Dermis microvascular lymphatic vessel endothelial cell (primary cell): ENCODE results near the gene CNKSR3. TPM values are rescaled to one million over a fixed set of nuclear protein-coding genes. Genes with fewer than 3 reads are reported as not detected.
"Not testable (repeated sequence)": the region's sequence is repeated elsewhere in the genome, so short reads cannot be mapped to it uniquely, and the experiment has no call there.

Experiments
- DNase-seq, 2 donors: peaks; one replicate each; pipeline versions ENCODE4 v3.0.0 to v3.0.0-alpha.2; 2010; ENCODE audit warnings: low read depth in 2 of 2
- total RNA-seq: library from RNA; depleted of rRNA; stranded (reverse); fragments of >200 nt; gene quantifications from 2 replicates; pipeline ENCODE4 v1.2.1, GENCODE V29; 2014

The CNKSR3 gene
- total RNA-seq, 1 donor from 2014 or later, result 6.8 TPM

- no peak for DNase-seq
Measured at GRCh38 chr6:154528310-154528915, 17.9 kb upstream of the CNKSR3 start.

- DNase-seq, result no peak
Measured at GRCh38 chr6:154526996-154527395, 16.5 kb upstream of the CNKSR3 start.

GRCh38 chr6:154522576-154522975 lies 12.1 kb upstream of the CNKSR3 start:
- peak in 1 of 2 donors; percentile 57 for DNase-seq

- no peak for DNase-seq
Measured at GRCh38 chr6:154521412-154521811, 10.9 kb upstream of the CNKSR3 start.

GRCh38 chr6:154520280-154520679 lies 9.8 kb upstream of the CNKSR3 start:
- no peak for DNase-seq

- no peak for DNase-seq
Measured at GRCh38 chr6:154518396-154518795, 7.9 kb upstream of the CNKSR3 start.

- DNase-seq, result no peak
Measured at GRCh38 chr6:154516276-154516675, 5.8 kb upstream of the CNKSR3 start.

GRCh38 chr6:154515826-154516225 lies 5.3 kb upstream of the CNKSR3 start:
- peak; percentile 89 to 92 for DNase-seq

GRCh38 chr6:154515076-154515475 lies 4.6 kb upstream of the CNKSR3 start:
- DNase-seq, result not testable (repeated sequence)

- DNase-seq, result no peak
Measured at GRCh38 chr6:154514481-154514880, 4.0 kb upstream of the CNKSR3 start.

GRCh38 chr6:154513601-154514320 lies 3.3 kb upstream of the CNKSR3 start:
- DNase-seq, result no peak

GRCh38 chr6:154512201-154512600 lies 1.7 kb upstream of the CNKSR3 start:
- DNase-seq, result no peak

- no peak for DNase-seq
Measured at GRCh38 chr6:154511791-154512190, 1.3 kb upstream of the CNKSR3 start.

GRCh38 chr6:154509421-154510143 lies 903 bp downstream of the CNKSR3 start:
- peak in 1 of 2 donors; percentile 40 for DNase-seq

GRCh38 chr6:154508573-154509375 lies 1.7 kb downstream of the CNKSR3 start:
- peak in 1 of 2 donors; percentile 74 for DNase-seq

- DNase-seq, result no peak
Measured at GRCh38 chr6:154506991-154507898, 3.2 kb downstream of the CNKSR3 start.

GRCh38 chr6:154506582-154506981 lies 3.9 kb downstream of the CNKSR3 start:
- DNase-seq, result no peak

GRCh38 chr6:154506108-154506507 lies 4.4 kb downstream of the CNKSR3 start:
- no peak for DNase-seq

- DNase-seq, result no peak
Measured at GRCh38 chr6:154504865-154505449, 5.5 kb downstream of the CNKSR3 start.

- DNase-seq, result no peak
Measured at GRCh38 chr6:154504102-154504501, 6.4 kb downstream of the CNKSR3 start.
